Measurements from ENCODE around the gene CPN2. TPM values are rescaled to one million over a fixed set of nuclear protein-coding genes. Genes with fewer than 3 reads are reported as not detected.

The CPN2 gene
- total and polyA plus RNA-seq, 2 donors (not counting 1 experiment from before 2014, with no cell fraction given): not detected

GRCh38 chr3:194360568-194360967, 9.4 kb upstream of the CPN2 start:
- H3K4me3 Mint-ChIP-seq: no peak overlapping the region

GRCh38 chr3:194357681-194358080, 6.6 kb upstream of the CPN2 start:
- Histone ChIP-seq H3K36me3 (replicated peaks in 1 of 2; ENCODE audit: control extremely low read depth in 1 of 2, control insufficient read depth in 1 of 2, extremely low read depth in 1 of 2, insufficient read depth in 2 of 2, low read length in 1 of 2) (no peaks in the 10 kb centered on the region), H3K4me3 (ENCODE audit: control extremely low read depth in 1 of 5, extremely low read depth in 1 of 5, insufficient read depth in 1 of 5, low read depth in 2 of 5, low read length in 4 of 5) (no peak overlapping the region), H3K9me3 (ENCODE audit: control extremely low read depth in 1 of 3, control insufficient read depth in 2 of 3, insufficient read depth in 1 of 3, low read length in 2 of 3) (no peaks in the 10 kb centered on the region), H3K27ac (ENCODE audit: low read length in 2 of 2) (no peak overlapping the region), H4K20me1 (ENCODE audit: control insufficient read depth, insufficient read depth, low read length, poor library complexity, severe bottlenecking) (no peaks in the 10 kb centered on the region), H2AFZ (ENCODE audit: insufficient read depth, low read depth, low read length, poor library complexity, severe bottlenecking) (no peak overlapping the region), H3K27me3 (replicated peaks in 1 of 4; ENCODE audit: control extremely low read depth in 1 of 4, control insufficient read depth in 3 of 4, insufficient read depth in 4 of 4, low read length in 3 of 4) (peaks cover 0 to 3% (median 0%) of the 10 kb centered on the region in 4 experiments), H3K4me2 (replicated peaks; ENCODE audit: low read depth, low read length, poor library complexity, severe bottlenecking) (no peak overlapping the region), H3K79me2 (ENCODE audit: control insufficient read depth, insufficient read depth, low read length) (no peaks in the 10 kb centered on the region), H3K4me1 (ENCODE audit: control insufficient read depth in 2 of 2, insufficient read depth in 2 of 2, low read length in 2 of 2) (no peaks in the 10 kb centered on the region), H3K9ac (ENCODE audit: low read length) (no peak overlapping the region)
- ChIA-PET POLR2A (interaction anchor here (0.6 kb wide), 1 partner anchor 45 kb away, joined by 8 read pairs; no protein-coding TSS in a partner anchor), CTCF (interaction anchor here (1.7 to 1.9 kb wide), 2 partner anchors 14 to 24 kb away, joined by 4 to 6 read pairs; no protein-coding TSS in a partner anchor)
- ATAC-seq (ENCODE audit: low read depth) (no peak), DNase-seq (no peak)
- intact Hi-C loops (cut with micrococcal nuclease): no loop called here
- Mint-ChIP-seq H3K4me1 (no peaks in the 10 kb centered on the region), H3K27me3 (peaks cover 31% of the 10 kb centered on the region), H3K9me3 (ENCODE audit: insufficient read depth) (no peaks in the 10 kb centered on the region), H3K27ac (no peak overlapping the region), H3K4me3 (no peak overlapping the region)
- whole genome bisulfite sequencing (ENCODE audit: insufficient coverage): 91% methylated on average over 5 of the region's 11 CpGs
- TF ChIP-seq CTCF (IDR thresholded peaks at IDR 0.05): no peak
- no peak for TF ChIP-seq EZH2 (IDR thresholded peaks at IDR 0.05; ENCODE audit: borderline replicate concordance, insufficient read depth, low read depth, low read length, poor library complexity, severe bottlenecking)

More at GRCh38 chr3:194360568-194360967, 9.4 kb upstream of the CPN2 start:
- H3K9ac ChIP-seq (ENCODE audit: low read length): no peak overlapping the region
- ATAC-seq (ENCODE audit: low read depth) (no peak), DNase-seq (no peak)
- Mint-ChIP-seq H3K9me3 (ENCODE audit: insufficient read depth) (no peaks in the 10 kb centered on the region), H3K27ac (no peak overlapping the region), H3K4me1 (no peaks in the 10 kb centered on the region), H3K27me3 (peaks cover 35% of the 10 kb centered on the region)
- H3K27ac ChIP-seq (ENCODE audit: low read length in 2 of 2): no peak overlapping the region
- no peak overlapping the region for H3K4me2 ChIP-seq (replicated peaks; ENCODE audit: low read depth, low read length, poor library complexity, severe bottlenecking)
- POLR2A ChIA-PET: no interaction called here
- CTCF ChIA-PET: no interaction called here
- 94% methylated on average over 18 of the region's 18 CpGs for WGBS (ENCODE audit: insufficient coverage)
- H3K79me2 ChIP-seq (ENCODE audit: control insufficient read depth, insufficient read depth, low read length): no peaks in the 10 kb centered on the region
- no peaks in the 10 kb centered on the region for H4K20me1 ChIP-seq (ENCODE audit: control insufficient read depth, insufficient read depth, low read length, poor library complexity, severe bottlenecking)
- H3K9me3 ChIP-seq (ENCODE audit: control extremely low read depth in 1 of 3, control insufficient read depth in 2 of 3, insufficient read depth in 1 of 3, low read length in 2 of 3): no peaks in the 10 kb centered on the region
- no peaks in the 10 kb centered on the region for H3K4me1 ChIP-seq (ENCODE audit: control insufficient read depth in 2 of 2, insufficient read depth in 2 of 2, low read length in 2 of 2)
- intact Hi-C loops (cut with micrococcal nuclease): no loop called here
- H2AFZ ChIP-seq (ENCODE audit: insufficient read depth, low read depth, low read length, poor library complexity, severe bottlenecking): no peak overlapping the region
- H3K27me3 ChIP-seq (replicated peaks in 1 of 4; ENCODE audit: control extremely low read depth in 1 of 4, control insufficient read depth in 3 of 4, insufficient read depth in 4 of 4, low read length in 3 of 4): peaks cover 0 to 3% (median 1%) of the 10 kb centered on the region in 4 experiments
- no peak for TF ChIP-seq EZH2 (IDR thresholded peaks at IDR 0.05; ENCODE audit: borderline replicate concordance, insufficient read depth, low read depth, low read length, poor library complexity, severe bottlenecking)
- no peak overlapping the region for H3K4me3 ChIP-seq (ENCODE audit: control extremely low read depth in 1 of 5, extremely low read depth in 1 of 5, insufficient read depth in 1 of 5, low read depth in 2 of 5, low read length in 4 of 5)
- no peaks in the 10 kb centered on the region for H3K36me3 ChIP-seq (replicated peaks in 1 of 2; ENCODE audit: control extremely low read depth in 1 of 2, control insufficient read depth in 1 of 2, extremely low read depth in 1 of 2, insufficient read depth in 2 of 2, low read length in 1 of 2)
